GM21367 (cell line): Measurements from ENCODE around the gene SLC2A1.

ENCODE experiments used
- ATAC-seq: cut with Tn5 transposase; IDR thresholded peaks from one replicate; pipeline ENCODE4 v1.9.1; 2021; ENCODE audit not compliant: unreplicated experiment

The SLC2A1 gene

DNA sequence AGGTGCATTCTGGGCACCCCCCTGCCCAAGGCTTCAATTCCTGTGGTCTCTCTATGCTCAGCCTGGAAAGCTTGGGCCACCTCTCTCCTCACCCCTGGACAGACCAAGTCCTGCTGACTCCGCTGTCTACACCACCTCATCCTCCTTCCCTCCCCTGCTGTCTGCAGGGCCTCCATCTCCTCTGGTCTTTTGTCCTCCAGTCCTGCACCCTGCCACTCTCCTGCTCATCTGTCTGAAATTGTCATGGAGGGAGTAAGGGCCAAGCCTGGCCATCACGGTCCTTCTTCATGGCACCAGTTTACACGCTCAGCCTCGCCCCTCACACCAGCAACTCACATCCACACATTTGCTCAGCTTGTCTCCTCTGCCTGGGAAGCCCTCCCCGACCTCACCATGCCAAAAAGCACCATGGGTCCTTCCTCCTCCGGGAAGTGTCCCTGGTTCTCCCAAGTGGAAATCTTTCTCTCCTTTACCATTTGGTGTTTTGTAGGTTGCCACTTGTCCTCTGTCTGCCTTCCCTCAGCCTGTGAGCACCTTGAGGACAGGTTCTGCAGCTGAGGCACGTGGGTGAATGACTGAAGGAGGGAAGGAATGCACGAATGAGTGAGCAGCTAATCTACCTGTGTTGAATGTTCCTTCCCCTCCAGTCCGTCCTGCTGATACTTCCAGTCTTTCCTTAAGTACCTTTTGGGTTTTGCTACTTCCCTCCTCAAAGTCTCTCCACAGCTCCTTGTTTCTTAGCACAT, 2.1 kb upstream of the SLC2A1 start:
- ATAC-seq = no peak

DNA sequence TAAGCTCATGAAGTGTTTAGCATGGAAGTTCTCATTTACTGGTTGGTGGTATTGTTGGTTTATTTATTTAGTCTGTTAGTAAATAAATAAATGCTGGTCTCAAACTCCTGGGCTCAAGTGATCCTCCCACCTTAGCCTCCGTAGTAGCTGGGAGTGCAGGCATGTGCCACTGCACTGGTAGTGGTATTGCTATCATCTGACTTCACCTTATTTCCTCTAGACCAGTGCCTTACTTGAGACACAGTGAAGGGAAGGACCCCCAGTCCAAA, 1.4 kb upstream of the SLC2A1 start:
- ATAC-seq = no peak

DNA sequence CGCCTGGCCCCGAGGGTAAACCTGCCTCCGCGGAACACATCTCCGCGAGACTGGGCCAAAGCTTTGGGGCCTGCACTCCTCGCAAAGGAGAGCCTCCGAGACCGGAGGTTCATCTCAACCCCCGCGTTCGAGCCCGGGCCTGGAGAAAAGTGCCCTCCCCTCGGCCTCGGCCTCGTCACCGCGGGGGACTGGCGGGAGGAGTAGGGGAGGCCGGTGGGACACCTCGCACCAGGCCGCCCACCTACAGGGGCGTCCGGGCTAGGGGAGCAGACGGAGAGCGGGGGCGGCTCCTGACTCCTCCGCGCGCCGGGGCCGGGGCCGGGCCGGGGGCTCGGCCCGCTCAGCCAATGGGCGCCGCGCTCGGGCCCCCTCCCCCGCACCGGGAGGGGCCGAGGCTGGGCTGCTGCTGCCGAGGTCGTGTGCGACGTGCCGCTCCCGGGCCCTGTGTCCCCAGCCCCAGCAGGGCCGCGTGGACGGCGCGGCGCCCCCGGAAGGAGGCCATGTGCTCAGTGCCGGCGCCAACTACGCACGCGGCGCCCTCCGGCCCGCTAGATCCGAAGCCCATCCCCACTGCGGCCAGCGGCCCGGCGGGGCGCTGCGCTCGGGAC, 684 bp downstream of the SLC2A1 start:
- ATAC-seq = peak; percentile 31

DNA sequence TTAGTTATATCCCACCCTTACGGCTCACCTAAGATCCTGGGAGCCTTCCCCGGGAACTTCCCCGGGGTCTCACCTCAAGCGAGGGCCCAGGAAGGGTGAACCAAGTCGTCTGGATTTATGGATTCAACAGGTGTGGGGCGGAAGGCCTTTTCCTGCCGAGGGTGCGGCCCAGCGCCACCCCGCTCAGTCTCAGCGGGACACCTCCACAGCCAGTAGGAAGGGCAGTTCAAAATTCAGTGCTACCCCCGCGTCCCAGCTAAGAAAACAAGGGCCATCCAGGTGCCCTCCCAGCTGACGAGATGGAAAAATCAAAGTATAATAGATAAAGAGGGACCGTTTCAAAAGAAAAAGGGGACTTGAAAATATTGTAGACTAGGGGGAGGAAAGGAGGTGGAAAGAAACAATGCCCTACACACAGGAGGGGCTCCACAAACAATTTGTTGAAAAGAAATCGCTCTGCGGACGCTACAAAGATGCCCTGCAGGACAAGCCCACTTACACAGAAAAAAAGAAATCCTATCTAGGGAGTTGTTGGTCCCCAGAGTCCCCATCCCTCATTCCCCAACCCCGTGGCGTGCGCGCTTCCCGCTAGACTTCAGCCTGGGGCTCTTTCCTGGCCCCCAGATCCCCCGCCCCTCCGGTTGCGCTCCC, 1.3 kb downstream of the SLC2A1 start:
- no peak for ATAC-seq

DNA sequence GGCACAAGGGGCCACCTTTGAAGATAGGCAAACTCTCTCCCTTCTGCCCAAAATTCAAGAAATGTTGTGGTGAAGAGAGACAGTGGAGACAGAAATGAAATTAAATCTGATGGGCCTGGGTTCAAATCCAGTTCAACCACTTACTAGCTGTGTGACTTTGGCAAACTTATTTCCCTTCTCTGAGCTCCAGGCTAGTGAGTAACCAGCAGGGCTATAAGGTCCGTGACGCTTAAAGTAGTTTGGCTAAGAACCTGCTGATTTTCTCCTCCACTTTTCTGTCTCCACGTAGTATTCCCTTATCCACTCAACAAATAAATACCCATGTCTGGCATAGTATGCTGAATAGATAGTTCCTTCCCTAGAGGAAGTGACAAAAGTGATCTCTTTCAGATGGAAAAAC, 1.9 kb downstream of the SLC2A1 start:
- no peak for ATAC-seq

DNA sequence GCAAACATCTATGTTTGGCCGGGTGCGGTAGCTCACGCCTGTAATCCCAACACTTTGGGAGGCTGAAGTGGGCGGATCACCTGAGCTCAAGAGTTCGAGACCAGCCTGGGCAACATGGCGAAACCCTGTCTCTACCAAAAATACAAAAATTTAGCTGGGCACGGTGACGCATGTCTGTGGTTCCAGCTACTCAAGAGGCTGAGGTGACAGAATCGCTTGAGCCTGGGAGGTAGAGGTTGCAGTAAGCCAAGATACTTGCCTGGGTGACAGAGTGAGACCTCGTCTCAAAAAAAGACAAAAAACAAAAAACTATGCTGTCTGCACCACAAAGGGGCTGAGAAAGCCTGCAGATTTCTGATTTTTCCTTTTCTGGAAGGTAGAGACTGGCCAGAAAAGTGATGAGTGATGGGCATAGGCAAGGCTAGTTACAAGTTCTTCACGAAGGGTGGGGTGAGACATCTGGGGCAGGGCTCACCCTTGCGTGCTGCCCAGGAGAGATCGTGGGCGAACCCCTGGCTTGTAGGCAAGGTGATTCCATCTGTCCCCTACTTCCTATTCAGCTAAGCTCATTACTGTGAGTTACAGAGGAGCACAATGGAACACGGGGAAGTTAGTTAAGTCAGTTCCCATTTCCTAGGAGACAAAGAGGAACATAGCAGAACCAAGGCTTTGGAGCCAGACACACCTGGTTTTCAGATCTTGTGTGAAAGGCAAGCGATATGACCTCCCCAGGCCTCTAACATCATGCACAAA, 3.2 kb downstream of the SLC2A1 start:
- no peak for ATAC-seq

DNA sequence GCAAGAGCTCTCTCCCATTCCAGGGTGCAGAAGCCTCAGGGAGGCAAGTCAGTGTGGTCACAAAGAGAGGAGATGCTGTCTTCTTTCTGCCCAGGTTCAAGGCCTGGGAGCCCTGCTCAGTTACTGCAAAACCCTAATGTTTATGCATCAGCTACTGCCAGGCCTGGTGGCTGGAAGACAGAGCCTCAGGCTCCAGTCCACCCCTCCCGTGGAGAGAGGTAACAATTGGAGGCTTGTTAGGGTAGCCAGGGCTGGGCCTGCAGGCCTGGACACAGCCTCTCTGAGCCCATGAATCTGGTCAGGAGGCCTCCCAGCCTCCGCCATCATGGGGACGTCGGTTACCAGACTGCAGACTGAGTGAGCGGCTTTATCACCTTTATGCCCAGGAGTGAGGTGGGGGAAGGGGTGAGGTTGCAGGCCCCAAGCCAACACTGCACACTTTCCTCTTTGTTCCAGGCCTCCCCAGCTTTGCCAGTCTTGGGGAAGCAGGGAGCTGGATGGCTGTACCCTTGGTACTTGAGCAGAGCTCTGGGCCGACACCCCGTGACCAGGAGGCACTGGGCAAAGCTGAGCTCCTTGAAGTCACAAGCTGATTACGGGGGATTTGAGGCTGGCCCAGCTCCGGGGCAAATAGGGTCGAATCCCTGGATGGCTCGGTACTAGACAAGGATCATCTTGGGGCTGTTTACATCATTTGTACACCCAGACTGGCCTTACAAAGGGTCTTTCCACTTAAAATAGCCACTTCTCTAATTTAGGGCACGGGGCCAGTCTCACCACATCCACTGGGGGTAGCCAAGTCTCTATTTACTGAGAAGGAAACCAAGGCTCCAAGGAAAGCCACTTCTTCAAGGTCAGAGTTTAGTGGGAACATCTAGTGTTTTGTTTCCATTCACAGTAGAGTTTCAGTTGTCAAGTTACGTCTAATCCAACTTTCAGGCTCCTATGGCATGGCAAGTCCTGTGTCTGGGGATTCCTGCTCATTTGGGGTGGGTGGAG, 5.2 kb downstream of the SLC2A1 start:
- ATAC-seq = no peak

DNA sequence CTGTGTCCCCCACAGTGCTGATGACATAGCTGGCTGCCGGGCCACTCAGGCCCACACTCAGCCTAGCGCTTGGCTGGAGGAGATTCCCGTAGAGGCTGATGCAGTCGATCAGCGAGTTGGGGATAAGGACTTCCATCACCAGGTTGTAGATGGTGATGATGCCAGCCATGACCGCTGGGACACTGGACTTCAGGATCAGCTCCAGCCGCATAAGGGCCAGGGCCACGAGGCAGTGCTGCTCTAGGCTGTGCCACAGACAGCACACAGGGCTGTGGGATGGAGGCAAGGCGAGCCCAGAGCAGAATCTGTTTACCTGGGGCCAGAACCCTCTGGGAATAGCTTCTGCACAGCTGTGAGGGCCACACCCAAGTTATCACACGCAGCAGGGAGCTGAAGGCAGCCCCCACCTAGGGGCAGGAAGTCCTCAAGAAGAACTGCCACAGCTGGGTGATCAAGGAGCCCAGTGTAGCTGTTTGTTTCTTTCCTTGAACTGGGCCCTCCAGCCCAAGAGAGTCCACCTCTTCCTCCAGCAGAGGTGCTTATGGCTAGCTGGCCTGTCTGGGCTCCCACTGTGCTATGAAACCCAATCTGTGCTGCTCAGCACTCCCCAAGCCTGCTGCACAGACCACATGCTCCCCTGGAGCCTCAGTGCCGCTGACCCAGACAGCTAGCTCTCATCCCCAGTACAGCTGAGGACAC, 6.2 kb downstream of the SLC2A1 start:
- no peak for ATAC-seq

DNA sequence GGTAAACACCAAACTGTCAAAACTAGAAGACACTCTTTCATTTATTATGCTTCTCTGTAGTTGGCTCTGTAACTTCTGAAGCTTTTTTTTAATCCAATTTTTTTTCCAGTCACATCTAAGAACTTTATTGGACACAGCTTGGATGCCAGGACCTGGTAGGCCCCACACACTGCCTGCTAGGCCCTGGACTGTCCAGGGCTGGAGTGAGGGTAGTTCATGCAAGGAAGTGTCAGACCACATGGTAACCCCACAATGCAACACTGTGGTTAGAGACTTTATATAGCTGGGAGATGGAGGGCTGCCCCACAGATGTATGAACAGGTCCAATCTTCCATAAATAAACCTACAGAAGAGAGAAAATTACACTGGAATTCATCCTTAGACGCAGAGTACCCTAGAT, 7.1 kb downstream of the SLC2A1 start:
- no peak for ATAC-seq

DNA sequence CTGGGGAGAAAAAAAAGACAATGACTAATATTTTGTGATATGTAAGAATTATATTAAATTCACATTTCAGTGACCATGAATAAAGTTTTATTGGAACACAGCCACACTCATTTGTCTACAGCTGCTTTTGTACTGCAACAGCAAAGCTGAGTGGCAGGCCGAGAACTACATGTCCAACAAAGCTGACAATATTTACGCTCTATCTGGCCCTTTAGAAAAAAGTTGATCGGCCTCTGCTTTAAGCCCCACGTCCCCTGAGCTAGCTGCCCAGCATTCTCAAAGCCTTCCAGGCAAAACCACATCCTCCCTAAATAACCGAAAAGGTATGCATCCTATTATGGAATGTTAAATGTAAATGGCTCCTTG, 8.6 kb downstream of the SLC2A1 start:
- ATAC-seq = no peak

DNA sequence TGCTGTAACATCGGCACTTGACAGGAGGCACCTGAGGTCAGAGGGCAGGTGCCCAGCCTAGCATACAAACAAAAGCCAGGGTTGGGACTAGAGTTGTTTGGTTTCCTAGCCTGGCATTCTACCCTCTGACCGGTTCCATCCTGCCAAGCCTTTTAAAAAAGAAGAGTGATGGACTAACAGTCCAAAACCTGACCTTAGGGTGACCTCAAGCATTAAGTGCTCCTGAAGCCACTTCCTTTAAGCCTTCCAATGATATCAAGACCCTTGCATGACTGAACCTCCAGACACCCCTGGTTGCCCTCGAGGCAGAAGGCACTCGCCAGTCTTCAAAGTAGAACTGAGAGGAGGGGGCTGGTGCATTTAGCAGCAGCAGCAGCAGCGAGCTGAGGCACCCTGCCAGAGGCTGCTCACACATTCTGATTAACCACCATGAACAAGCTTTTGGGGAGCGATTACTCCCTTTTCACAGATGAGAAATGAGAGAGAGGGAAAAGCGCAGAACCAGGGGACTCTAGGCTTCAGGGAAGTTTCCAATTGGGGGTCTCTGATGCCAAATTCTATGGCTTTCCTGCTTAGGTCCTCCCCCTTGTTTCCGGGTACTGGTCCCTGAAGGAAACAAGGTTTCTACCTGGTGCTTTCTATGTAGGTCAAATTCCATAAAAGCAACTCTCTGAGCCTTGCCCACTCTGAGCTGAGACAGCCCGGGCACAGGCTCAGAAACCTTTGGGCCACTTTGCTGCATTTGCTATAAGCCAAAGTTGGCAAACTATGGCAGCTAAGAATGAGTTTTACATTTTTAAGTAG, 9.2 kb downstream of the SLC2A1 start:
- ATAC-seq = no peak

DNA sequence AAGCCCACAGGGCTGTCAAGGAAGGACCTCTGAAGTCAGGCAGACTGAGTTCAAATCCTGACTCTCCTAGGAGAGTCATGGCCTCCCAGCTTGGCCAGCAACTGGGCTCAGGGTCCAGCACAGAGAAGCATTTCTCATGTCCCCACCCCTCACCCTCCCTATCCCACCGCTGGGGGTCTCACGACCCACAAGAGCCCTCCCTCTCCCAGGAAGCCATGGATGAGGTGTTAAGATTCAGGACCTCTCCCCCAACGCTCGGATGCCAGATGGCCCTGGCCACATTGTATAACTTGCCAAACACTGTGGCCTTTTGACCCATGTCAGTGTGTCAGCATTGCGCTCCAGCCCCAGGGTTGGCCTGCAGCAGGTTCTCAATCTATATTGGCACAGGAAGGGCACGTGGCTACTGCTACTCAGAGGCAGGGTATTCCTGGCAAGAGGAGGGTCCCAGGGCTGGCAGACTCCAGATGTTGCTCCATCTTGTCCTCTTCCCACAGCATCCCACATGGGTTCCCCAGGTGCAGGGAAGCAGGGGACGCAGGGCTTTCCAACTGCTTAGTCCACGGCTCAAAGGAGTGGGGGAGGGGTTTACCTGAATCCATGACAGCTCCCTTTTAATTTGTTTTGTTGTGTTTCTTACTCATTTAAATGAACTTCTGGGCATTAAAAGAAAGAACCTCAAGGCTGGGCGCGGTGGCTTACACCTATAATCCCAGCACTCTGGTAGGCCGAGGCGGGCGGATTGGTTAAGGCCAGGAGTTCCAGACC, 10.5 kb downstream of the SLC2A1 start:
- ATAC-seq = no peak

DNA sequence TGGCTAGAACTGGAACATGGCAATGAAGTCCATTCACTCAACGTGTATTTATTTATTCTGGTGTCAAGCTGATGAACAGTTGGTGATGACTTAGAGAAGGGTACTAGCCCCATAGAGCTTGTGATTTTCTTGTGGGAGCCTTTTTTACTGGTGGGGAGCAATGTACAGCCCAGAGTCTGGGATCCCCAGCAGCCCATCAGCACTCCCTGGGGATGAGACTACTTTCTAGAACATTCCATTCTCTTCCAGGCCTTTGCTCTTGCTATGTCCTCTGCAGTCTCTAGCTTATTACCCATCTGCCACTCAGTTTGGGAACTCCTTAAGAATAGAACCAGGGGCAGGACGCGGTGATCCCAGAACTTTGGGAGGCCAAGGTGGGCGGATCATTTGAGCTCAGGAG, 11.6 kb downstream of the SLC2A1 start:
- ATAC-seq = no peak

DNA sequence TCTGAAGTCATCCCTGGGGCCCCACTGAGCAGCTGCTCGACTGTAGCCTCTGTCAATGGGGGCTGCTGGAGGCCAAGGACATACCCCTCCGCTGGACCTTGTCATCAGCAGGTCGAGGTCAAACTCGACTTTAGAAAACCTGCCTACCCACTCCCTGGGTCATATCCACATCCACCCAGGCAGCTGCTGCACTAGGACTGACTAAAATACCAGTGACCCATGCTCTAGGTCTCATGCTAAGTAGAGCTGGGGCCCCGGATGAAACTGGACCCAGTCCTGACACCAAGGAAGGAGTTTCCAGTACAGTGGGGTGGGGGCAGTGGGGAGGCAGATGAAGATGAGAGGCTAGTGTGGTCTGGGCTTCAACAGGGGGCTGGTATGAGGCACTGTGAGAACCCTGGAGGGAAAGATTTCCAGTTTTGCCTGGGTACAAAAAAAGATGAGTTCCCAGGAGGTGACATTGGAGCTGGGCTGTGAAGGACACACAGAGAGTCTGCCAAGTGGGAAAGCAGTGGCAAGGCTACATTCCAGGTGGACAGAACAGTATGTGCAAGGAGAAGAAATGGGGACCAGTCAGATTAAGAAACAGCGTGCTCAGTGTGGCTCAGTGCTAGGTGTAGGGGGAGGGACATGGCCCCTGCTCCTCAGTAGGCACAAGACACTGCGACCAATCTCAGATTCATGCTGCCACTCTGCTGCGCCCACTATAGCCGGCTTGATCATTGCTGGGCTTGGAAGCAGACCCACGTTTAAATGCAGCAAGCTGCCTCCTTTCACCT, 12.4 kb downstream of the SLC2A1 start:
- ATAC-seq = no peak

DNA sequence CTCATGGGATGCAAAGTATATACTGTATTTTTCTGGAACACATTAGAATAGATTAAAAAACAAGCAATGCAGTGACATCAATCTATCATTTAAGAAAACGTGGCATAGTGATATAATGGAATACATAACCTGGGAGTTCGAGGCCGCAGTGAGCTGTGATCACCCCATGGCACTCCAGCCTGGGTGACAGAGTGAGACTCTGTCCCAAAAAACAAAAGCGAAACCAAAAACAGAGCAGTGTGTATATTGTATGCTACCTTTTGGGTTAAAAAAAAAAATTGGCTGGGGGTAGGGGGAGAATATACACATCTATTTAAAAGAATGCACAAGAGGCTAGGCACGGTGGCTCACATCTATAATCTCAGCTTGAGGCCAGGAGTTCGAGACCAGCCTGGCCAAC, 13.5 kb downstream of the SLC2A1 start:
- no peak for ATAC-seq

DNA sequence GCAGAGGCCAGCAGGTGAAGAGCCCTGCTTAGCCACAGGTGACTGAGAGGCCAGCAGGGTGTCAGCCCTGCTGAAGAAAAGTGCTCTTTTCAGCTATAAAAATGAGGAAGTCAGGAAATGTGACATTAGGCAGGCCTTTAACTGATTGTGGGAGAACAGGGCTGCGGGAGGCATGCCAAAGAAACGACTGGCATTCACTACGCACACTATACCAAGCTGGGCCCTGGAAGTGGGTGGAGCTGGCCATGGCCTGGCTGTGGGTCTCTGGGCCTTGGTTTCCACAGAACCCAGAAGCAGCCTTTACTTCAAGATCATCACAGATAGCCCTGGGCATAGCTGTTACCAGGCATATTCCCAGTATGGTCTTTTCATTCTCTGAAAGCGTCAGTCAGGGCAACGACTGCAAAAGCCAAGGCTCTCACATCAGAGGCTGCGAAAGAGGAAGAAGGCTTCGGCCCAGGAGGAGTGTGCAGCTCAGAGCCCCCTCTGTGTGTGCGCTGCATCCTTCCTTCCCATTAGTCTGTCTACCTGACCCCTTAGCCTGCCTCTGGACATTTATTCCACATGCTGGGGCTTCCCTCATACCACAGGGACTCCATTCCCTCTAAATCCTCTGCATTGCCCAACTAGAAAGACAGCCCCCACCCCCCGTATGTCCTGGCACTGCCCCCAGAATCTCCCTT, 14.3 kb downstream of the SLC2A1 start:
- no peak for ATAC-seq

DNA sequence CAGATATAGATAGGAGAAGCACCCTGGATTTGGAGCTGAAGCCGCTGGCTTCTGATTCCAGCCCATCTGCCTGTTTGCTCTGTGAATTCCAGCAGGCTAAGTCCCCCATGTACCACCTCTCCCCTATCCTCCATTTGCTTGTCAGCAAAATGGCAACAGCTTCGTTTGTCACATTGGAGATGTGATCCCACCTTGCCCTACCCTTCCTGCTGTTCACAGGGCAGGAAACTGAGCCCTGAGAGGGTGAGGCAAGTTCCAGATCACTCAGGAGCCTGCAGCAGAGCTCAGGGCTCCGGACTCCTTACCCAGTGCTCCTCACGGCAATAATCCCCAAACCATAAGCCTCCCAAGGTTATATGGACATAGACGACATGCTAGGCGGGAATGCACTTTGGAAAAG, 14.9 kb downstream of the SLC2A1 start:
- ATAC-seq = no peak
